Loucy (cell line): ENCODE results near the gene ACOXL.

Experiments used
- H2AFZ ChIP-seq: fragments of 200-600 bp; sonication (generic); 2 replicates; pipeline ENCODE4 v1.6.0; 2016; ENCODE audit warnings: antibody characterized with exemption, mild to moderate bottlenecking, low read length, moderate library complexity
- H3F3A ChIP-seq: fragments of 200-600 bp; 2 replicates; pipeline ENCODE4 v1.6.0; 2016; ENCODE audit warnings: antibody characterized with exemption, low read depth, mild to moderate bottlenecking
- H3K27me3 ChIP-seq: fragments of 200-600 bp; sonication (generic); 2 replicates; pipeline ENCODE4 v1.6.1; 2014; ENCODE audit warnings: low read length, mild to moderate bottlenecking; ENCODE audit not compliant: insufficient read depth, poor library complexity, severe bottlenecking
- H3K36me3 ChIP-seq: fragments of 200-600 bp; sonication (generic); 2 replicates; pipeline ENCODE4 v1.6.1; 2016; ENCODE audit warnings: low read length; ENCODE audit not compliant: insufficient read depth
- H3K4me1 ChIP-seq: fragments of 200-600 bp; sonication (generic); 2 replicates; pipeline ENCODE4 v1.5.1; 2014; ENCODE audit warnings: low read length, mild to moderate bottlenecking; ENCODE audit not compliant: insufficient read depth, poor library complexity, severe bottlenecking
- H3K4me2 ChIP-seq: fragments of 200-600 bp; sonication (generic); 2 replicates; pipeline ENCODE4 v1.6.0; 2014; ENCODE audit warnings: antibody characterized with exemption, low read length, low read depth, mild to moderate bottlenecking; ENCODE audit not compliant: poor library complexity, severe bottlenecking
- H3K4me3 ChIP-seq: fragments of 200-600 bp; sonication (generic); 2 replicates; pipeline ENCODE4 v1.5.1; 2014; ENCODE audit warnings: low read length, mild to moderate bottlenecking, mixed read lengths; ENCODE audit not compliant: poor library complexity, severe bottlenecking
- H3K79me2 ChIP-seq: fragments of 200-600 bp; sonication (generic); 2 replicates; pipeline ENCODE4 v1.6.1; 2014; ENCODE audit warnings: low read length; ENCODE audit not compliant: insufficient read depth
- H3K9ac ChIP-seq: fragments of 200-600 bp; sonication (generic); 2 replicates; pipeline ENCODE4 v1.6.0; 2014; ENCODE audit warnings: mild to moderate bottlenecking, low read depth, low read length, moderate library complexity; ENCODE audit not compliant: poor library complexity, severe bottlenecking
- H3K9me2 ChIP-seq: fragments of 200-600 bp; sonication (generic); replicated peaks from 2 replicates; pipeline ENCODE4 v1.6.1; 2016; ENCODE audit warnings: low read depth, low read length, mixed read lengths
- H3K9me3 ChIP-seq: fragments of 200-600 bp; sonication (generic); 2 replicates; pipeline ENCODE4 v1.6.1; 2014; ENCODE audit warnings: mild to moderate bottlenecking, antibody characterized with exemption, low read length, low read depth; ENCODE audit not compliant: insufficient read depth
- H4K20me1 ChIP-seq: fragments of 200-600 bp; sonication (generic); 2 replicates; pipeline ENCODE4 v1.6.0; 2014; ENCODE audit warnings: antibody characterized with exemption, low read length, mild to moderate bottlenecking; ENCODE audit not compliant: insufficient read depth, poor library complexity, severe bottlenecking
- CTCF ChIP-seq: fragments of 200-600 bp; sonication (generic); conservative IDR thresholded peaks from 2 replicates; pipeline ENCODE4 v1.5.1; 2014; ENCODE audit warnings: mild to moderate bottlenecking, antibody characterized with exemption, low read length
- EZH2phosphoT487 ChIP-seq: fragments of 200-600 bp; IDR thresholded peaks from 2 replicates; pipeline ENCODE4 v1.6.1; 2018; ENCODE audit warnings: antibody characterized with exemption, mild to moderate bottlenecking, moderate library complexity, borderline replicate concordance

Gene ACOXL

GRCh38 chr2:110978756-110979470 lies 246.5 kb downstream of the ACOXL start:
- Histone ChIP-seq H4K20me1 (no peaks in the 10 kb centered on the region), H3F3A (no peaks in the 10 kb centered on the region), H2AFZ (no peak overlapping the region), H3K27me3 (no peaks in the 10 kb centered on the region), H3K4me3 (no peak overlapping the region), H3K36me3 (no peaks in the 10 kb centered on the region), H3K9me2 (no peaks in the 10 kb centered on the region), H3K79me2 (no peaks in the 10 kb centered on the region), H3K4me2 (no peak overlapping the region), H3K4me1 (peaks cover 3% of the 10 kb centered on the region), H3K9me3 (no peaks in the 10 kb centered on the region), H3K9ac (no peak overlapping the region)
- no peak for TF ChIP-seq EZH2phosphoT487
- no peak for TF ChIP-seq CTCF

DNA sequence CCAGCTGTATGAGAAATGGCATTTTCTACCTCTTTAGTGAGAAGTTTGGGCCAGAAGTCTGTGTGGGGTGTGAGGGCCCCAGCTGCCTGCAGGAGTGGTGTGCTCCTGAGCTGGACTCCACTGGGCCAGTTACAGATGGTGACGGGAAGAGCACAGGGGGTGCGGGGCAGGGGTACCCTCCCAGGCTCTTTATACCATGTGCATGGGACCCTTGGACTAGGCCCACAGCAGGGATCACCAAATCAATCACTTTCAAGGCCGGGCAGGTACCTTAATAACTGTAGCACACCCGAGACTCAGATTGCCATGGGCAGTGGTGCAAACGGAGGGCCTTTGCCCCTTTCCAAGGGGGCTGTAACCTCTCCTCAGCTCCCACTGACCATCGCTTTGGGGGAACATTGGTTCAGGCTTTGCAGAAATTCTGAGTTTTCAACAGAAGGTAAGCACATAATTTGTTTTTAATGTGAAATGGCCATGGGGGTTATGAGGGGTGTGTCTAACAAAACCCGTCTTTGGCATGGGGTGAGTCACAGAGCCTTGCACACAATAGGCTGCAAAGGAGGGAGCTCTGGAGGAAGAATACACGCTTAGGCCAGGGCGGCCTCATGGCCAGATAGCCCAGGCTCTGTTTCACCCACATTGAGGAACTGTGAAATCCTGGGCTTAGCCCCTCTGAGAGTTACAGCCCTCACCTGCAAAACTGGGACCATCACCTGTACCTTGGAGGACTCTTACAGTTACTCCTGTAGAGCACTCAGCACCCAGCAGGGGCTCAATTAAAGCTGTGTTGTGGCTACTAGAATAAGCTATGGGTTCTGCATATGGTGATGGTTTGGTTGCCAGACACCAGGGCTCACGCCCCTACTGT lies 247.3 kb downstream of the ACOXL start:
- Histone ChIP-seq H3K27me3 (no peaks in the 10 kb centered on the region), H3K79me2 (no peaks in the 10 kb centered on the region), H4K20me1 (no peaks in the 10 kb centered on the region), H3K4me3 (no peak overlapping the region), H3K9me2 (no peaks in the 10 kb centered on the region), H3K4me2 (no peak overlapping the region), H3K9me3 (no peaks in the 10 kb centered on the region), H3K9ac (no peak overlapping the region), H3K36me3 (no peaks in the 10 kb centered on the region), H2AFZ (no peak overlapping the region), H3K4me1 (peaks cover 3% of the 10 kb centered on the region), H3F3A (no peaks in the 10 kb centered on the region)
- TF ChIP-seq CTCF = no peak
- TF ChIP-seq EZH2phosphoT487 = no peak

GRCh38 chr2:110980339-110981062 lies 248.1 kb downstream of the ACOXL start:
- Histone ChIP-seq H3K79me2 (no peaks in the 10 kb centered on the region), H3K9ac (no peak overlapping the region), H3K4me2 (no peak overlapping the region), H3K9me2 (no peaks in the 10 kb centered on the region), H3F3A (no peaks in the 10 kb centered on the region), H3K9me3 (no peaks in the 10 kb centered on the region), H2AFZ (no peak overlapping the region), H4K20me1 (no peaks in the 10 kb centered on the region), H3K36me3 (no peaks in the 10 kb centered on the region), H3K4me3 (no peak overlapping the region), H3K27me3 (no peaks in the 10 kb centered on the region), H3K4me1 (peaks cover 3% of the 10 kb centered on the region)
- no peak for TF ChIP-seq CTCF
